GM10266 (cell line): ENCODE data around the gene PIH1D1.

ENCODE experiments used
- DNase-seq: peaks from one replicate; pipeline ENCODE4 v3.0.0; 2012; ENCODE audit errors: extremely low spot score
- TF ChIP-seq, protein P1 (sequence below): IDR thresholded peaks from 2 replicates; pipeline ENCODE4 v1.5.1; 2012; ENCODE audit warnings: mild to moderate bottlenecking, low read depth; ENCODE audit not compliant: control insufficient read depth, insufficient read depth; ENCODE audit errors: missing control alignments

The PIH1D1 gene

DNA sequence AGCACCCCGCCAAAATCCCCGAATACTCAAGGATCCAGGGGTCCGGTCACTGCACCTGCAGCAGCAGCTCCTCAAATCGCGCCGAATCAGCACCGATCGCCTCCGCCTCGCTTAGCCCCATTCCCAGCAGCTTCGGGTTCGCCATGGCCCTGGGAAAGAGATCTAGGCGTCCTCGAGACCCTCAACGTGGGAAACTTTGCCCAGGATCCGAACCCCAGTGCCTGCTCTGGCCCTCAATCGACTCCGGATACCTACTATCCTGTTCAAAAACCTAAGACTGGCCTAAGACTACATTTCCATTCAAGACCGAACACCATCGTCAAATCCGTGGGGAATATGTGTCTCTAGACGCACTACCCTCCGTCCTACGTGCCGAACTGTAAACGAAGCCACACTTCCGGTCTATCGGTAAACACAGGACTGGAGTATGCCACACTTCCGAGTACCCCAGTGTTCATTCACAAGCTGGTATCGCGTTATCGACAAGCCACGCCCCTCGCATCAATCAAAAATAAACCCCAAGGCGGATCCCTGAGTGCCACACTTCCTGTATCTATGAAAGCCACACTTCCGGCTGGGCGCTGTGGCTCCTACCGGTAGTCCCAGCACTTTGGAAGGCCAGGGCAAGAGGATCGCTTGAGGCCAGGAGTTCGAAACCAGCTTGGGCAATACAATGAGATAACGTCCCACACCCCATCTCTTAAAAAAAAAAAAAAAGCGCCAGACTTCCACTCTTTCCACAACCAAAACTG, at the start of gene PIH1D1:
Gene PIH1D1, minus strand, starts transcription at position 385 of the 752 bp plus-strand sequence. Its CDS starts 240 bp downstream, at position 145.
- TF ChIP-seq, protein P1, sequence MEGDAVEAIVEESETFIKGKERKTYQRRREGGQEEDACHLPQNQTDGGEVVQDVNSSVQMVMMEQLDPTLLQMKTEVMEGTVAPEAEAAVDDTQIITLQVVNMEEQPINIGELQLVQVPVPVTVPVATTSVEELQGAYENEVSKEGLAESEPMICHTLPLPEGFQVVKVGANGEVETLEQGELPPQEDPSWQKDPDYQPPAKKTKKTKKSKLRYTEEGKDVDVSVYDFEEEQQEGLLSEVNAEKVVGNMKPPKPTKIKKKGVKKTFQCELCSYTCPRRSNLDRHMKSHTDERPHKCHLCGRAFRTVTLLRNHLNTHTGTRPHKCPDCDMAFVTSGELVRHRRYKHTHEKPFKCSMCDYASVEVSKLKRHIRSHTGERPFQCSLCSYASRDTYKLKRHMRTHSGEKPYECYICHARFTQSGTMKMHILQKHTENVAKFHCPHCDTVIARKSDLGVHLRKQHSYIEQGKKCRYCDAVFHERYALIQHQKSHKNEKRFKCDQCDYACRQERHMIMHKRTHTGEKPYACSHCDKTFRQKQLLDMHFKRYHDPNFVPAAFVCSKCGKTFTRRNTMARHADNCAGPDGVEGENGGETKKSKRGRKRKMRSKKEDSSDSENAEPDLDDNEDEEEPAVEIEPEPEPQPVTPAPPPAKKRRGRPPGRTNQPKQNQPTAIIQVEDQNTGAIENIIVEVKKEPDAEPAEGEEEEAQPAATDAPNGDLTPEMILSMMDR = no peak
- peak; percentile 91 for DNase-seq

DNA sequence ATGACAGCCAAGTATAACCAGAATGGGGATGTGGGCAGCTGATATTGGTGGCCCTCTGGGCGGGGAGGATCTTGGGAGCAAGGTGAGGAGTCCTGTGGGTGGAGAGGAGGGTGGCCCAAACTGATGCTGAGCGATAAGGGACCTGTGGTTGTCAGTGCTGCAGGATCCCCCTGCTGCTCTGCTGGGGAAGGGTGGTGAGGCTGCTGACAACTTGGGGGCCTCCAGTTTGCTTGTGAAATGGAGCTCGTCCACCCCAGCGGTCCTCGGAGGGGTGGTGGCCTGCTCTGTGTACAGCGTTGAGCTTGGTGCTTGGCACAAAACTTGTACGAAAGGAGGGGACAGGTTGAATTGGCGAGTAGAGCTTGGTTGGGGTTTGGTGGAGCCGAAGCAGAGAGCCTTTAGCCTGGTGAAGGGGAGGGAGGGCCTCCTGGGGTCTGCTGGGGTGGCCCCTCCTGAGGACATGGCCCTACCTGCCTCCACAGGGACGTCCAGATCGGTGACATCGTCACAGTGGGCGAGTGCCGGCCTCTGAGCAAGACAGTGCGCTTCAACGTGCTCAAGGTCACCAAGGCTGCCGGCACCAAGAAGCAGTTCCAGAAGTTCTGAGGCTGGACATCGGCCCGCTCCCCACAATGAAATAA, 47.5 kb upstream of the PIH1D1 start:
- no peak for DNase-seq
- TF ChIP-seq, protein P1 = no peak

DNA sequence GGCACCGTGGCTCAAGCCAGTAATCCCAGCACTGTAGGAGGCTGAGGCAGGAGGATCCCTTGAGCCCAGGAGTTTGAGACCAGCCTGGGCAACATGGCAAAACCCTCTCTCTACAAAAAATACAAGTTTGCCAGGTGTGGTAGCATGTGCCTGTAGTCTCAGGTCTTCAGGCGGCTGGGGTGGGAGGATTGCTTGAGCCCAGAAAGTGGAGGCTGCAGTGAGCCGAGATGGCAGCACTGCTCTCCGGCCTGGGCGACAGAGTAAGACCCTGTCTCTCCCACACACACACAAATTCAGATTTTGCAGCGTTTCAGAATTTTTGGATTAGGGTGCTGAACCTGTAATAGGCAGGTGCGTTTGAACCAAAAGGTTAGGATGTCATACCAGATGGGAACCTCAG, 46.9 kb upstream of the PIH1D1 start:
- no peak for DNase-seq
- TF ChIP-seq, protein P1 = no peak

DNA sequence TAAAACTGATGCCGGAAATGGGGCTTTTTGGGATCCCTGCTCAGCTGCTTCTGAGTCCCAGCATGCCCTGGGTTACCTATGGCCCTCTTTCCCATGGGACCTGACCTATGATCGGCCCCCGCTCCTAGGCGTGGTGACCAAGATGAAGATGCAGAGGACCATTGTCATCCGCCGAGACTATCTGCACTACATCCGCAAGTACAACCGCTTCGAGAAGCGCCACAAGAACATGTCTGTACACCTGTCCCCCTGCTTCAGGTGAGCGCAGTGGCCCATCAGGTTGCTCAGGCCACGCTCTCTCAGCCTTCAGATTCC, 46.1 kb upstream of the PIH1D1 start:
- DNase-seq = no peak
- TF ChIP-seq, protein P1 = no peak

DNA sequence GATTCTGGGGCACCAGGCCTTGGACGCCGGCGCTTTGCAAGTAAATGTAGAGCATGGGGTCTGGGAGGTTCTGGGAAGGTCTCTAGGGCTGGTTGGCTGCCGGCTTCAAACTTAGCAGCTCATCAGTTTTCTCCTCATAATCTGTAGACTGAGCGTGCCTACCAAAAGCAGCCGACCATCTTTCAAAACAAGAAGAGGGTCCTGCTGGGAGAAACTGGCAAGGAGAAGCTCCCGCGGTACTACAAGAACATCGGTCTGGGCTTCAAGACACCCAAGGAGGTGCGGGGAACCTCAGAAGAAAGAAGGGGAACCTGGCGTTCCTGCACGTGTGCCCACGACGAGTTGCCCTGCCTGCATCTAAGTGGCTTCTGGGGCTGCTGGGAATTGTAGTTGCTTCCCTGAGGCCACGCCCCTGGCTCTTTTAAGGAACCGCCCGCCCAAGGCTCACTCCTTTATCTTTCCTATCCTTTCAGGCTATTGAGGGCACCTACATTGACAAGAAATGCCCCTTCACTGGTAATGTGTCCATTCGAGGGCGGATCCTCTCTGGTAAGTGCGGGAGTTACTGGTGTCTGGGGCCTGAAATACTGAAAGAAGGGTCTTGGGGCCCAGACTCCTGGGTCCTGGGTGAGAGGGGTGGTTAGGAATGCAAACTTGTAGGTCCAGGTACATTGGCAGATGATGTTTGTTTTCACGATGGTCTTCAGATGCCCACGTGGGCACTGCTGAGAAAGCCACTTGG, 45.6 kb upstream of the PIH1D1 start:
- no peak for DNase-seq

DNA sequence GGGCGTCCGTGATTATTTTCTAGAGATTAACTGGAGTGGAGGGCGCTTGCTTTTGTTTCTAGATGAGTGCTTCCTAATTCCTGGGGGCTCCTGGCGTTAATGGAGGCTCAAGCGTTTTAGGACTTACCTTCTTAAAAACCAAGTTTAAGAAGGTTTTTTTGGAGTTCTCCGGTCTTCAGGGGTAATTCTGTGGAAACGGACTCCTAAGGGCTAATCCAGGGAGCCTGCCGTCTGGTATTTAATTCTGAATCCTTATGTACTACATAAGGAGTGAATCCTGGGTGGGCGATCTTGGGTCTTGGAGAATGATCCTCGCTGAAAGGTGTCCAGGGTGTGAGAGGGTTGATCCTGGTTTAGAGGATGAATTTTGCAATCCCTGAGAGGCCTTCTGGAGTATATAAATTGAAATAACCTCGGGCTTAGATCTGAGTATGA, 45.0 kb upstream of the PIH1D1 start:
- no peak for DNase-seq
- TF ChIP-seq, protein P1 = no peak

More for the DNA sequence above, 45.6 kb upstream of the PIH1D1 start:
- TF ChIP-seq, protein P1 = no peak
